ENCODE data around the gene UNC93A. TPM values are rescaled to one million over a fixed set of nuclear protein-coding genes. Genes with fewer than 3 reads are reported as not detected.

Gene UNC93A
- total and polyA plus RNA-seq, 7 donors: 0.45 TPM; not detected in 6

GRCh38 chr6:167338541-167339117 is 47.5 kb downstream of the UNC93A start:
- Histone ChIP-seq H3K36me3 (no peaks in the 10 kb centered on the region), H3K27ac (no peak overlapping the region), H3K4me1 (no peaks in the 10 kb centered on the region), H3K9me3 (no peaks in the 10 kb centered on the region), H3K27me3 (no peaks in the 10 kb centered on the region), H3K4me3 (no peak overlapping the region)
- TF ChIP-seq CTCF (IDR thresholded peaks at IDR 0.05): no peak
- TF ChIP-seq EP300 (IDR thresholded peaks at IDR 0.05): no peak
- no peak for TF ChIP-seq POLR2AphosphoS5 (IDR thresholded peaks at IDR 0.05)
- no peak for TF ChIP-seq POLR2A (IDR thresholded peaks at IDR 0.05)
- WGBS, 2 donors: 42 to 74% methylated on average over 5 of the region's 5 CpGs
- intact Hi-C loops (cut with DNase I): no loop called here
- DNase-seq: no peak

DNA sequence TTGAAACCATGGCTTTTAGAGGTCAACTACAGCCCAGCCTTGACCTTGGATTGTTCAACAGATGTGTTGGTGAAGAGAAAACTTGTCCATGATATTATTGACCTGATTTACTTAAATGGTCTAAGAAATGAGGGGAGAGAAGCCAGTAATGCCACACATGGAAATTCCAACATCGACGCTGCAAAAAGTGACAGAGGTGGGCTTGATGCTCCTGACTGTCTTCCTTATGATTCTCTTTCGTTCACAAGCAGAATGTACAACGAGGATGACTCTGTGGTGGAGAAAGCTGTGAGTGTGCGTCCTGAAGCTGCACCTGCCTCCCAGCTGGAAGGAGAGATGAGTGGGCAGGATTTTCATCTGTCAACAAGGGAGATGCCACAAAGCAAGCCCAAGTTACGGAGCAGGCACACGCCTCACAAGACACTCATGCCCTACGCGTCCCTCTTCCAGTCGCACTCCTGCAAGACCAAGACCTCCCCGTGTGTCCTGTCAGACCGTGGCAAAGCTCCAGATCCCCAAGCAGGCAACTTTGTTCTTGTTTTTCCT is 50.0 kb downstream of the UNC93A start:
- DNase-seq: no peak
- Histone ChIP-seq H3K27me3 (no peaks in the 10 kb centered on the region), H3K4me3 (no peak overlapping the region), H3K4me1 (no peaks in the 10 kb centered on the region), H3K27ac (no peak overlapping the region), H3K9me3 (no peaks in the 10 kb centered on the region), H3K36me3 (no peaks in the 10 kb centered on the region)
- no peak for TF ChIP-seq CTCF (IDR thresholded peaks at IDR 0.05)
- TF ChIP-seq POLR2A (IDR thresholded peaks at IDR 0.05): no peak
- WGBS, 2 donors: 81 to 89% methylated on average over 12 of the region's 12 CpGs
- intact Hi-C loops (cut with DNase I): no loop called here

GRCh38 chr6:167341665-167342655 is 50.8 kb downstream of the UNC93A start:
- DNase-seq: no peak
- WGBS, 2 donors: 66 to 69% methylated on average over 3 of the region's 3 CpGs

DNA sequence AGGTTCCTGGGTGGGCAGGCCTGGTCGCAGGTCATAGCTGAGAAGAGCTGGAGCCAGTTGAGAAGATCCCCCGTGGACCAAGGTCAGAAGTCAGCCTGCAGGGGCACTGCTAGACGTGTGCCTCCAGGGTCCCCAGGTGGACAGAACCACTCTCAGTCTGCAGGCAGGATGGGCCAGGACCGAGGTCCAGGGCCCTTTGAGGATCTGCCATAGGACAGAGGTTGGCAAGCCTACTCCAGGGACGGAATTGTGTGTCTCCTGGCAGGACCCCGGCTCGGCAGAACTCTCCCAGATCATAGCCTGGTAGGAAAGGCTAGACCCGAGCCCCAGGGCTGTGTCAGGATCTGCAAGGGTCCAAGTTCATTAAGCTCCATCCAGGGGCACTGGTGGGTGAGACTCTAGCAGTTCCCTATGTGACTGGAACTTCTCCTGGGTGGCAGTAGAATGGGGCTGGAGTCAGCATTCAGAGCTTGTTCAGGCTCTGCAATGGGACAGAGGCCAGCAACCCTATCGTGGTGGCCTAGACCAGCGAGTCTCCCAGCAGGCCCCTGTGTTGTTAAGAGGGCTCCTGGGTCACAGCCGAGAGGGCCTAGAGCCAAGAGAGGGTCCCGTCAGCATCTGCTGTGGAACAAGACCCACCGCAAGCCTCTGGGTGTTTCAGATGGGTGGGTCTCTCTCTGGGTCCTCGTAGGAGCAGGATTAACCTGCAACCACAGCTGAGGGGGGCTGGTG is 51.9 kb downstream of the UNC93A start:
- 89 to 93% methylated on average over 14 of the region's 14 CpGs for WGBS, 2 donors
- H3K27me3 ChIP-seq: no peaks in the 10 kb centered on the region
- no peak overlapping the region for H3K27ac ChIP-seq
- H3K36me3 ChIP-seq: no peaks in the 10 kb centered on the region
- intact Hi-C loops (cut with DNase I): no loop called here
- H3K9me3 ChIP-seq: no peaks in the 10 kb centered on the region
- H3K4me3 ChIP-seq: no peak overlapping the region
- TF ChIP-seq CTCF (IDR thresholded peaks at IDR 0.05) (no peak), POLR2AphosphoS5 (IDR thresholded peaks at IDR 0.05) (no peak), POLR2A (IDR thresholded peaks at IDR 0.05) (no peak), EP300 (IDR thresholded peaks at IDR 0.05) (no peak)
- no peak for DNase-seq
- H3K4me1 ChIP-seq: no peaks in the 10 kb centered on the region

More at GRCh38 chr6:167341665-167342655, 50.8 kb downstream of the UNC93A start:
- H3K4me3 ChIP-seq: no peak overlapping the region
- TF ChIP-seq POLR2A (IDR thresholded peaks at IDR 0.05): no peak
- no peak for TF ChIP-seq EP300 (IDR thresholded peaks at IDR 0.05)
- TF ChIP-seq POLR2AphosphoS5 (IDR thresholded peaks at IDR 0.05): no peak
- TF ChIP-seq CTCF (IDR thresholded peaks at IDR 0.05): no peak
- H3K4me1 ChIP-seq: no peaks in the 10 kb centered on the region
- H3K36me3 ChIP-seq: no peaks in the 10 kb centered on the region
- H3K27me3 ChIP-seq: no peaks in the 10 kb centered on the region
- no peak overlapping the region for H3K27ac ChIP-seq
- intact Hi-C loops (cut with DNase I): no loop called here
- H3K9me3 ChIP-seq: no peaks in the 10 kb centered on the region
